MCF 10A (cell line): ENCODE measurements around the gene NAV1. TPM values are rescaled to one million over a fixed set of nuclear protein-coding genes. Genes with fewer than 3 reads are reported as not detected.

ENCODE experiments used
- BruUV-seq: library from RNA; stranded (reverse); fragments of 400-500 nt; replicated peaks from 2 replicates; lab custom pipeline; 2021; lab: Mats Ljungman, UMichigan
- CTCF ChIA-PET: fragments of 300-600 bp; sonication (Branson Sonifier 250); formaldehyde crosslinking; extraction: SDS; loops from one replicate; lab custom pipeline; 2021; ENCODE audit warnings: antibody characterized with exemption, inconsistent platforms; lab: Yijun Ruan, JAX
- POLR2A ChIA-PET: fragments of 300-600, 350-650 bp; sonication (Branson Sonifier 250); formaldehyde crosslinking; extraction: SDS; loops from one replicate; lab custom pipeline; 2020; ENCODE audit warnings: antibody characterized with exemption, inconsistent platforms; lab: Yijun Ruan, JAX
- DNase-seq: peaks from one replicate; pipeline ENCODE4 v3.0.0-alpha.2; 2018; ENCODE audit not compliant: unreplicated experiment
- H3K27ac Mint-ChIP-seq: one replicate; pipeline ENCODE4 v1.8.0; 2022; ENCODE audit warnings: mild to moderate bottlenecking, low read depth, mixed read lengths; ENCODE audit not compliant: unreplicated experiment
- H3K27me3 Mint-ChIP-seq: one replicate; pipeline ENCODE4 v1.8.0; 2022; ENCODE audit warnings: mixed read lengths; ENCODE audit not compliant: insufficient read depth, unreplicated experiment
- H3K36me3 Mint-ChIP-seq: one replicate; pipeline ENCODE4 v1.8.0; 2022; ENCODE audit warnings: mild to moderate bottlenecking, moderate library complexity, mixed read lengths; ENCODE audit not compliant: insufficient read depth, unreplicated experiment
- H3K4me1 Mint-ChIP-seq: one replicate; pipeline ENCODE4 v1.8.0; 2022; ENCODE audit warnings: mixed read lengths; ENCODE audit not compliant: insufficient read depth, unreplicated experiment
- H3K4me3 Mint-ChIP-seq: one replicate; pipeline ENCODE4 v1.8.0; 2022; ENCODE audit warnings: mild to moderate bottlenecking, moderate library complexity, mixed read lengths; ENCODE audit not compliant: unreplicated experiment
- H3K9me3 Mint-ChIP-seq: one replicate; pipeline ENCODE4 v1.8.0; 2022; ENCODE audit warnings: mixed read lengths; ENCODE audit not compliant: unreplicated experiment
- intact Hi-C: fragments of 100-400 bp; cut with micrococcal nuclease; formaldehyde crosslinking; loops from 2 replicates; pipeline ENCODE4 v1.14.1; 2022
- total RNA-seq: library from RNA; stranded (reverse); gene quantifications from 2 replicates; pipeline ENCODE4 v1.2.3, GENCODE V29; 2022
- TF ChIP-seq, protein P1 (sequence below): fragments of 200-600 bp; IDR thresholded peaks from one replicate; pipeline ENCODE4 v1.8.0; 2022; ENCODE audit warnings: antibody characterized with exemption, mild to moderate bottlenecking; ENCODE audit not compliant: unreplicated experiment

Gene NAV1
- total RNA-seq, 1 experiment from 2014 or later, result 34.9 TPM

DNA sequence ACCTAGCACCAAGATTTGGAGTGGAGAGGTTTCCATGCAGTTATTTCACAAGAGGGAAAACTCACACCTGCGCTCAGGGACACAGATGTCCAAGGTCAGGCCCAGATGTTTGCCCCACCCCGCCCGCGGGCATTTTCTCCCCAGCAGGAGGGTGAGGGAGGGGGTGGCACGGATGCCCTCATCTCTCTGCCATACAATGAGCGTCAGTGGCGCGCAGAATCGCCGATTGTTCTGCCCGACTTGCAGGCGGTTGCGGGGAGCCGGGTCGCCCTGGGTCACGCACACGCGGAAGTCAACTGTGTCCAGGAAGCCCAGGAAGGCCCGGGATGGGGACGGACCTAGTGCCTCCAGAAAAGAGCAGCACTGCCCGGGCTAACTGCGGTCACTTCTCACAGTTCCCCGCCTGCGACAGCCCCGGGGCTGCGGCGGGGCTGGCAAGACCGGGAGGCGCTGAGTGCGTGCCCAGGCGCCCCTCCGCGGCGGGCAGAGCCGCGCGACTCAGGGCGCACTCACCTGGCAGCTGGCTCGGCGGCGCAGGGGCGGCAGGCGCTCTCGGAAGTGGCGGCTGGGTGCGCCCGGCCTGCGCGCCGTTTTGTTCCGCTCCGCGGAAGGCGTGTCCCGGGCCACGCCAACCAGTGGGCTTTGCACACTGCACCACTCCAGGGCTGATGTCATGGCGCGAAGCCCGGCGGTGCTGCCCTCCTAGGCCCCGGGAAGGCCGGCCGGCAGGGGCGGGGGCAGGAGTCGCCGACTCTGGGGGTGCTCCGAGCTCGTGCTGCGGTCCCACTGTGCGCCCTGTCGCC lies 32.2 kb upstream of the NAV1 start, which contains the start of gene CSRP1:
Gene CSRP1 (minus strand): TSS at position 567 of the 803 bp plus-strand sequence. CDS start 10,820 bp downstream, outside the sequence.
- Mint-ChIP-seq H3K4me3 (peak within 1 kb of the TSS; percentile 79), H3K27me3 (no peaks in the 10 kb centered on the region)
- DNase-seq, result peak; percentile 89

DNA sequence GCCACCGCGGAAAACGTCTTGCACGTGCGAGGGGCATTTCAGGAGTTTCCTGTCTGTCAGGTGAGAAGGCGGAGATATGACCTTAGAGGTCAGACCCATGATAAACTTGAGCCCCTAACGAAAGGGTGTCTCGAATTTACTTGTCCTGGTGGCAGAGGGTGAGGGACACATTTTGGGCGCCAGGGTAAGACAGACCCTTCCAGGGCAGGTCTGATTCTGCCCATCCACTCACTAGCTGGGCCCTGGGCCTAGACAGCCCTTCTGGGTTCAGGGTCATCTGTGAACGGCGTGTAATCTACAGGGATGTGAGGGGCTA lies 31.6 kb upstream of the NAV1 start:
- no peaks in the 10 kb centered on the region for H3K9me3 Mint-ChIP-seq
- POLR2A ChIA-PET, result interaction anchor here (0.5 to 15.5 kb wide), 11 partner anchors 8 to 257 kb away, joined by 3 to 330 read pairs (median 5); partner anchors contain the start of gene PHLDA3
- TSS peak; percentile 38 for BruUV-seq
- peak overlapping the region; percentile 86 for H3K27ac Mint-ChIP-seq
- H3K4me3 Mint-ChIP-seq, result peak overlapping the region; percentile 79
- TF ChIP-seq, protein P1, sequence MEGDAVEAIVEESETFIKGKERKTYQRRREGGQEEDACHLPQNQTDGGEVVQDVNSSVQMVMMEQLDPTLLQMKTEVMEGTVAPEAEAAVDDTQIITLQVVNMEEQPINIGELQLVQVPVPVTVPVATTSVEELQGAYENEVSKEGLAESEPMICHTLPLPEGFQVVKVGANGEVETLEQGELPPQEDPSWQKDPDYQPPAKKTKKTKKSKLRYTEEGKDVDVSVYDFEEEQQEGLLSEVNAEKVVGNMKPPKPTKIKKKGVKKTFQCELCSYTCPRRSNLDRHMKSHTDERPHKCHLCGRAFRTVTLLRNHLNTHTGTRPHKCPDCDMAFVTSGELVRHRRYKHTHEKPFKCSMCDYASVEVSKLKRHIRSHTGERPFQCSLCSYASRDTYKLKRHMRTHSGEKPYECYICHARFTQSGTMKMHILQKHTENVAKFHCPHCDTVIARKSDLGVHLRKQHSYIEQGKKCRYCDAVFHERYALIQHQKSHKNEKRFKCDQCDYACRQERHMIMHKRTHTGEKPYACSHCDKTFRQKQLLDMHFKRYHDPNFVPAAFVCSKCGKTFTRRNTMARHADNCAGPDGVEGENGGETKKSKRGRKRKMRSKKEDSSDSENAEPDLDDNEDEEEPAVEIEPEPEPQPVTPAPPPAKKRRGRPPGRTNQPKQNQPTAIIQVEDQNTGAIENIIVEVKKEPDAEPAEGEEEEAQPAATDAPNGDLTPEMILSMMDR, result no peak
- DNase-seq, result no peak
- peaks cover 49% of the 10 kb centered on the region for H3K4me1 Mint-ChIP-seq
- H3K27me3 Mint-ChIP-seq, result no peaks in the 10 kb centered on the region
- CTCF ChIA-PET, result interaction anchor here (0.6 to 70.3 kb wide), 9 partner anchors 3 to 202 kb away, joined by 3 to 3816 read pairs (median 4); partner anchors contain the start of genes CSRP1 and PHLDA3
- H3K36me3 Mint-ChIP-seq, result peaks cover 5% of the 10 kb centered on the region
- intact Hi-C loops, result no loop called here

More for the DNA sequence above, 32.2 kb upstream of the NAV1 start, which contains the start of gene CSRP1:
- intact Hi-C loops, result no loop called here
- BruUV-seq, result no TSS peak
- TF ChIP-seq, protein P1, result no peak
- Mint-ChIP-seq H3K27ac (peak within 1 kb of the TSS; percentile 86), H3K4me1 (peaks cover 54% of the 10 kb centered on the region), H3K9me3 (no peaks in the 10 kb centered on the region), H3K36me3 (peaks cover 10% of the 10 kb centered on the region)
- ChIA-PET POLR2A (interaction anchor here (0.6 to 15.5 kb wide), 15 partner anchors 9 to 649 kb away, joined by 3 to 330 read pairs (median 5); partner anchors contain the start of gene PHLDA3), CTCF (interaction anchor here (0.6 to 70.3 kb wide), 8 partner anchors 3 to 203 kb away, joined by 3 to 3816 read pairs (median 4); partner anchors contain the start of genes CSRP1 and PHLDA3)

DNA sequence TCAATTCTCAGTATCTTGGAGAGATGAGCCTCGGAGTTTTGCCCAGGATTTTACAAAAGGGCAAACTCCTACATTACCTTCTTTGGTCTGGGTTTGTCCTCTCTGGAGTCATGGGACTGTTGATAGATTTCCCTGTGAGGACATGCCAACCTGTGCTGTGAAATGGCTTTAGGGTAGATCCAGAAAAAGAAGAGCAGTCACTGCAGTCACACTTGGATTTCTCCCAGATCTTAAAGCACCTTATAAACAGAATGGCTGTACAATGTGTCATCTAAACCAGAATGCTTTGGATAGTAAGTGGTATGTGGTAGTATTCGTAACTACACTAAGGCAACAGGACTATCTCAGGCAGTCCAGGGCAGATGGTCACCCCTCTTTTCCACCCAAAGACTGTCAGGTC lies 30.1 kb upstream of the NAV1 start:
- Mint-ChIP-seq H3K4me3 (no peak overlapping the region), H3K27ac (no peak overlapping the region), H3K4me1 (peaks cover 34% of the 10 kb centered on the region), H3K36me3 (peaks cover 4% of the 10 kb centered on the region), H3K9me3 (no peaks in the 10 kb centered on the region), H3K27me3 (no peaks in the 10 kb centered on the region)
- DNase-seq, result no peak
- no TSS peak for BruUV-seq
- POLR2A ChIA-PET, result interaction anchor here (1.8 to 15.5 kb wide), 3 partner anchors 21 to 44 kb away, joined by 5 to 330 read pairs (median 227); partner anchors contain the start of gene PHLDA3
- intact Hi-C loops, result no loop called here
- CTCF ChIA-PET, result interaction anchor here (8.6 to 58.0 kb wide), 2 partner anchors 24 to 36 kb away, joined by 136 to 3816 read pairs; partner anchors contain the start of genes CSRP1 and PHLDA3
- TF ChIP-seq, protein P1, result no peak
